ENCODE results near the gene PKIG.

The PKIG gene

DNA sequence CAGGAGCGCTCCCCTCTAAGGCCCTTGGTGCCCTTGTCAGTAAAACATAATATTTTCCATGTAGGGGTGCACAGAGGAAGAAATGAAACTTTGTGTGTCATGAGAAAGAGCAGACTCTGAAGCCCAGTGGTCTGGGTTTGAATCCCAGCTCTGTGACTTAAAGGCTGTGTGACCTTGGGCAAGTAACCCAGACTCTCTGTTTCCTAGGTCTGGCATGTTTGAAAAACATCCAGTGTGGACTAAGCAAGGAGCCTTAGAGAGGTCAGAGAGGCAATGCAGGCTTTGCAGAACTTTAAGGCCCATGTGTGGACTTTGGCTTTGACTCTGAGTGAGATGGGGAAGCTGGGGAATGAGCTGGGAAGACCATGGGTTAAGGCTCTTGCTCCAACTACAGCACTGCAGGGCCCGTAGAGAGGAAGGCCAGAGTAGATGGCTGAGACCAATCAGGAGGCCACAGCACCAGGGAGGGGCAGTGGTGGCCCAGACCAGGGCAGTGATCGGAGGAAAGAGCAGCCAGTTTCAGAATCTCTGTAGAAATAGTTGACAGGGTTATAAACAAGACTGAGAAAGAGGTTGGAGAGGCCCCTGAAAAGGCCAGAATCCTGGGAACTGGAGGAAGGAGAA is 50.9 kb downstream of the PKIG start:
- H3K36me3 ChIP-seq (ENCODE audit: control insufficient read depth, insufficient read depth, low read length, severe bottlenecking), result peaks cover 27% of the 10 kb centered on the region
- no peak overlapping the region for H3K4me3 ChIP-seq (ENCODE audit: low read length)
- DNase-seq (ENCODE audit: low read depth), result no peak
- peak overlapping the region; percentile 55 for H3K9ac ChIP-seq (ENCODE audit: low read length)
- no peaks in the 10 kb centered on the region for H3K9me3 ChIP-seq (ENCODE audit: control insufficient read depth, low read length)
- peaks cover 34% of the 10 kb centered on the region for H3K4me1 ChIP-seq (ENCODE audit: control insufficient read depth, insufficient read depth, low read length)
- H3K27me3 ChIP-seq (replicated peaks; ENCODE audit: control insufficient read depth, insufficient read depth, low read length), result no peaks in the 10 kb centered on the region

DNA sequence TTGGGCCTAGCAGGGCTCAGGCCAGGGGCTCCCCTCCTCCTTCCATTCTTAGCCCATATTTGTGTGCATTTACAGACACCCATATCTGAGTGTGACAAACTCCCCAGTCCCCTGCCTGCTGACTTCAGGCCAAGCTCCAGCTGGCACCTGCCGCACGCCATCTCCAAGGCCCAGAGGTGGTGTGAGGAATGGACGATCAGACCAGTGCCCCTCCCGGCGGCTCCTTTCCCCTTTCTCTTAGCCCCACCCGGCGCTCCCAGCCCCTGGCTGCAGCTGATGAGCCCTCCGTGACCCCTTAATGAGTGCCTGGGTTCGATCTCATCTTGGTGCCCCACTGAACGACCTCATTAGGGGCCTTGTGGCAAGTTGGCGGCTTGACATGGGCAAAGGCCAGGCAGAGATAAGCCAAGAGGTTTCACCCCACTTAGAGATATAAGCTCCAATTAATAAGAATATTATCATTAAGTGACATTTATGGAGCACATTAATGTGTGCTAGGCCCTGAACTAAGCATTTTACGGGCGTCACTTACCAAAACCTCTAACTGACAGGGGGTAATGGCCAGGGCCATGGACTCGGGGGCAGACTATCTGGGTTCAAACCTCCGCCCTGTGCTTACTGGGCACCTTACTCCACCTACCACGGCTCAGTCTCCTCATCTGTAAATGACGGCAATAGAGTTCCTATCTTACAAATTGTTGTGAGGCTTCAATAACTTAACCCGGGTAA is 51.7 kb downstream of the PKIG start:
- no peaks in the 10 kb centered on the region for H3K27me3 ChIP-seq (replicated peaks; ENCODE audit: control insufficient read depth, insufficient read depth, low read length)
- peaks cover 22% of the 10 kb centered on the region for H3K36me3 ChIP-seq (ENCODE audit: control insufficient read depth, insufficient read depth, low read length, severe bottlenecking)
- H3K9ac ChIP-seq (ENCODE audit: low read length), result peak overlapping the region; percentile 55
- H3K4me1 ChIP-seq (ENCODE audit: control insufficient read depth, insufficient read depth, low read length), result peaks cover 34% of the 10 kb centered on the region
- no peaks in the 10 kb centered on the region for H3K9me3 ChIP-seq (ENCODE audit: control insufficient read depth, low read length)
- no peak overlapping the region for H3K4me3 ChIP-seq (ENCODE audit: low read length)
- DNase-seq (ENCODE audit: low read depth), result no peak

DNA sequence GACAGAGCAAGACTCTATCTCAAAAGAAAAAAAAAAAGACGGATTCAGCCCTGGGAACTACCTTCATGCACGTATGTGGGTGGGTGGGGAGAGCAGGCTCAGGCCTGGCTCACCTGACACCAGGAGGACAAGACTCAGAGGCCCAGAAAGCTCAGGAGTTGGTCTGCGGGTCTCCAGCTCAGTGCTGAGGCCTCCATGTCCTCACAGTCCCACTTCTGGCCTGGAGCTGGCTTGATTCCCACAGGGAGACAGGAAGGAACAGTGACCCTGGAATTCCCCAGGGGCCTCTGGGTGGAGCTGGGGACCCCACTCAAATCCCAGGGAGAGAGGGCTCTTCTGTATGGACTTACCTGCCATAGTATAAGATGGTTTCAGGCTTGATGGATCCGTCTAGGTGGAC is 53.5 kb downstream of the PKIG start:
- Histone ChIP-seq H3K9ac (ENCODE audit: low read length) (no peak overlapping the region), H3K27me3 (replicated peaks; ENCODE audit: control insufficient read depth, insufficient read depth, low read length) (no peaks in the 10 kb centered on the region), H3K36me3 (ENCODE audit: control insufficient read depth, insufficient read depth, low read length, severe bottlenecking) (peaks cover 22% of the 10 kb centered on the region), H3K4me3 (ENCODE audit: low read length) (no peak overlapping the region), H3K9me3 (ENCODE audit: control insufficient read depth, low read length) (no peaks in the 10 kb centered on the region), H3K4me1 (ENCODE audit: control insufficient read depth, insufficient read depth, low read length) (peaks cover 34% of the 10 kb centered on the region)
- DNase-seq (ENCODE audit: low read depth), result no peak

DNA sequence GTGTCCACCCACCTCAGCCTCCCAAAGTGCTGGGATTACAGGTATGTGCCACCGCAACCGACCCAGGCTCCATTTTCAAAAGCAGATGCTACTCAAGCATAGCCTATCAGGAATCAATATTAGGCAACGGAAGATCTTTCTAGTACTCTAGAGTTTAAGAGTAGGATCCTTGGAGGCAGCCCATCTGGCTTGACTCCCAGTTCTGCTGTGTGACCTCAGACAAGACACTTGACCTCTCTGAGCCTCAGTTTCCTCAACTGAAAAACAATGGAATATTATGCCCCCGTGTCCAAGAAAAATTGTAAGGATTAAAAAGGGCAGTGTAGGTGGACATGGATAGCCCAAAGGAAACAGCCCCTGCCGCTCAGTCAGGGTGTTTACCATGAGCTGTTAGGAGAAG is 54.7 kb downstream of the PKIG start:
- Histone ChIP-seq H3K9ac (ENCODE audit: low read length) (peak overlapping the region; percentile 19), H3K4me3 (ENCODE audit: low read length) (no peak overlapping the region), H3K9me3 (ENCODE audit: control insufficient read depth, low read length) (no peaks in the 10 kb centered on the region), H3K4me1 (ENCODE audit: control insufficient read depth, insufficient read depth, low read length) (peaks cover 42% of the 10 kb centered on the region), H3K27me3 (replicated peaks; ENCODE audit: control insufficient read depth, insufficient read depth, low read length) (no peaks in the 10 kb centered on the region), H3K36me3 (ENCODE audit: control insufficient read depth, insufficient read depth, low read length, severe bottlenecking) (peaks cover 22% of the 10 kb centered on the region)
- DNase-seq (ENCODE audit: low read depth), result no peak

DNA sequence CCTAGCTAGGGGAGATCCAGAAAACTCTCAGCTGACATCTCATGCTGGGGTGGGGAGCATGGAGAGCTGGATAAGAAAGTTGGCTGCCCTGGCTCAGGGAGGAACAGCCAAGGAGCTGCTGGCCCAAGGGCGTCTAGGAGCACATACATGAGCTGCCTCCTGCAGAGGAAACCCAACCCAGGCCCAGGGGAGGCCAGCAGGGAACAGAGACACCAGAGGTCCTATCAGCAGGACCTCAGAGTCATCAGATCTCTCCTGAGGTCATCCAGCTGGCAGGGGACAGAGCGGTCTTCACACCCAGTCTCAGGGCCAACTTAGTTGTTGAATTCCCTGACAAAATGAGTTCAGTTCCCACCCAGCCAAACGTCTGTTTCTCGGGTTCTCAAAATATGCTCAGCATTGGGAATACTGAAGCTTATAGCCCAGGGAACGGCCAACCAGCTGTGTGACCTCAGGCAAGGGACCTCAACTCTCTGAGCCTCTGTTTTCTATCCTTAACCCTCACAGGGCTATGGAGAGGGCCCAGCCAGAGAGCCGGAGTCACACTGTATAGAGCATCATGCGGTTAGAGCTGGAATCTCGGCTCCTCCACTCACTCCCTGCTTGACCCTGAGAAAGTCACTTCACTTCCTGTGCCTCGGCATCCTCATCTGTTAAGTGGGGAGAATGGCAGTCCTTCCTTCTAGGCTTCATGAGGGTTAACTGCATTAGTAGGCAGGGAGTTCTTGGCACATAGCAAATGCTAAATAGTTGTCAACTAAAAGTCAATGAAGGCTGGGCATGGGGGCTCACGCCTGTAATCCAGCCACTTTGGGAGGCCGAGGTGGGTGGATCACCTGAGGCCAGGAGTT is 55.4 kb downstream of the PKIG start:
- Histone ChIP-seq H3K36me3 (ENCODE audit: control insufficient read depth, insufficient read depth, low read length, severe bottlenecking) (peaks cover 22% of the 10 kb centered on the region), H3K9ac (ENCODE audit: low read length) (peak overlapping the region; percentile 19), H3K9me3 (ENCODE audit: control insufficient read depth, low read length) (no peaks in the 10 kb centered on the region), H3K4me1 (ENCODE audit: control insufficient read depth, insufficient read depth, low read length) (peaks cover 44% of the 10 kb centered on the region), H3K27me3 (replicated peaks; ENCODE audit: control insufficient read depth, insufficient read depth, low read length) (no peaks in the 10 kb centered on the region), H3K4me3 (ENCODE audit: low read length) (no peak overlapping the region)
- DNase-seq (ENCODE audit: low read depth), result no peak

DNA sequence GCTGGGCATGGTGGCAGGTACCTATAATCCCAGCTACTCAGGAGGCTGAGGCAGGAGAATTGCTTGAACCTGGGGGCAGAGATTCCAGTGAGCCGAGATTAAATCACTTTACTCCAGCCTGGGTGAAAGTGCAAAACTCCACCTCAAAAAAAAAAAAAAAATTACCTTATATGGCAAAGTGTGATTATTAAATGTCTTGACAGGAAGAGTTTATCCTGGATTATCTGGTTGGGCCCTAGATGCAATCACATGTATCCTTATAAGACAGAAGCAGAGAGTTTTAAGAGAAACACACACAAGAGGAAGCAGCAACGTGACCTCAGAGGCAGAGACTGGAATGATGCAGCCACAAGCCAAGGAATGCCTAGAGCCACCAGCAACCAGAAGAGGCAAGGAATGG is 58.1 kb downstream of the PKIG start:
- H3K9me3 ChIP-seq (ENCODE audit: control insufficient read depth, low read length), result no peaks in the 10 kb centered on the region
- H3K36me3 ChIP-seq (ENCODE audit: control insufficient read depth, insufficient read depth, low read length, severe bottlenecking), result peaks cover 4% of the 10 kb centered on the region
- no peak overlapping the region for H3K9ac ChIP-seq (ENCODE audit: low read length)
- no peak overlapping the region for H3K4me3 ChIP-seq (ENCODE audit: low read length)
- no peaks in the 10 kb centered on the region for H3K27me3 ChIP-seq (replicated peaks; ENCODE audit: control insufficient read depth, insufficient read depth, low read length)
- DNase-seq (ENCODE audit: low read depth), result no peak
- H3K4me1 ChIP-seq (ENCODE audit: control insufficient read depth, insufficient read depth, low read length), result peaks cover 42% of the 10 kb centered on the region

DNA sequence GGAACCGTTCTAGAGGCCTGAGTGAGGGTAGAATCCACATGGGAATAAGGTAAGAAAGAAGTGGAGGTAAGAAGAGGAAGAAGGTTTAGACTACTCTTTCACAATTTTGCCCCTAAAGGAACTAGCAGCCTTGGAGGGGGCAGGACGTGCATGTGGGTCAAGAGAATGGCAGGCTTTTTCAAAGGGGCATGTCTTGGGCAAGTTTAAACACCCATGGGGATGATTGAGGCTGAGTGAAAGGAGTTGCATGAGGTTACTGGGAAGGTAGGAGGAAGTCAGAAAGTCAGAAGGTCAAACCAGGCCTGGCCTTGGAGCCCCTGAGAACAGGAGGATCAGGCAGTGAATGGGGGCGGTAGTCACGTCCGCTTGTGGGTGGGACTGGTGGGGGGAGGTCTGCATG is 58.9 kb downstream of the PKIG start:
- Histone ChIP-seq H3K4me3 (ENCODE audit: low read length) (no peak overlapping the region), H3K36me3 (ENCODE audit: control insufficient read depth, insufficient read depth, low read length, severe bottlenecking) (no peaks in the 10 kb centered on the region), H3K9me3 (ENCODE audit: control insufficient read depth, low read length) (no peaks in the 10 kb centered on the region), H3K27me3 (replicated peaks; ENCODE audit: control insufficient read depth, insufficient read depth, low read length) (no peaks in the 10 kb centered on the region), H3K4me1 (ENCODE audit: control insufficient read depth, insufficient read depth, low read length) (peaks cover 42% of the 10 kb centered on the region), H3K9ac (ENCODE audit: low read length) (no peak overlapping the region)
- no peak for DNase-seq (ENCODE audit: low read depth)

DNA sequence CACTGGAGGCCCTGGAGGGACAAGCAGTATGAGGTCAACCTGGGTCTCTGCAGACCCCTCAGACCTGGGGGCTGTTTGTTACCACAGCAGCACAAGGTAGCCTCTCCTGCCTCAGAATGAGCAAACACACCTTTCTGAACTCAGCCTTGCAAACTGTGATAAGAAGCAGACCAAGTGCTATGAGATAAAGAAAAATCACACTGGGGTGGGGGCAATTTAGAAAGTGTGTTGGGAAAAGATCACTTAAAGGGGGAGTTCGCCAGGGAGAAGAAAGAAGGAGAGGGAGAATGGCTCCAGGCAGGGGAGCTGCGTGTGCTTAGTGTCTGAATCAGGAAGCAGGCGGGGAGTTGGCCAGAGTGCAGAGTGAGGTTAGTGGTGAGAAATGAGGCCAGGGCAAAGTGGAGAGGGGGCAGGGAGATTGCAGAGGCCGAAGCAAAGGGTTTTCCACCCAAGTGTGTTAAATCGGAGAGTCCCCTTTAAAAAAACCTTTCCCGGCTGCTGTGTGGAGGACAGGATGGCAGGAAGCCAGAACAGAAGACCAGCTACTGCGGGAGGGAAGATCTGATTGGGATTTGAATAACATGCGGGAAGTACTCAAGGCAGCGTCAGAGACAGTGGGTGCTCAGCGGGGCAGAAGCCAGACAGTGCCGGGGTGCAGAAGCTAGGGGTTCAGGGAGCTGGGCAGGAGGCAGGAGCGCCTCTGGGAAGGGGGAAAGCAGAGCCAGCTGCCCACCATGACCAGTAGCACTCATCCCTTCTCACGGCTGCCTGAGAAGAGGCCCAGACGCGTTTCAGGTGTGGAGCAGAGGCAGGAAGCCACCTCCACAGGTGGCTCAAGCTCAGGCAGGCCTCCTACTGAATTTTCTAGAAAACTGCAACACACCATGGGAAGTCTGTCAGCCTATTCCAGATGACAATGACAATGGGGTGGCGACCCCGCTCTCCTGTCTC is 60.1 kb downstream of the PKIG start:
- H3K4me1 ChIP-seq (ENCODE audit: control insufficient read depth, insufficient read depth, low read length), result peaks cover 36% of the 10 kb centered on the region
- H3K4me3 ChIP-seq (ENCODE audit: low read length), result peak overlapping the region; percentile 58
- no peaks in the 10 kb centered on the region for H3K36me3 ChIP-seq (ENCODE audit: control insufficient read depth, insufficient read depth, low read length, severe bottlenecking)

DNA sequence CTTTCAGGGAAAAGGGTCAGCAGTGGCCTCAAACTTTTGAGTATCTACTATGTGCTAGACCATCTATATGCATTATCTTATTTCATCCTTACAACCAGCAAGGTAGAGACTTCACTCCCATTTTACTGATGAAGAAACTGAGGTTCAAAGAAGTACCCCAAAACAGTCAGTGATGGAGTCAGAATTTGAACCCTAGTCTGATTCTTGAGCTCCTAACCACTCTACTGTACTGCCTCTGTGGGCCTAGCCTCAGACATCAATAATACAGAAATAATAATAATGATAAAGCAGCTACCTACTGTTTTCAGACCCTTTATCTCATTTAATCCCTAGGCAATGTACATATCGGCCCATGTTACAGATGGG is 60.8 kb downstream of the PKIG start:
- Histone ChIP-seq H3K9ac (ENCODE audit: low read length) (peak overlapping the region; percentile 83), H3K27me3 (replicated peaks; ENCODE audit: control insufficient read depth, insufficient read depth, low read length) (no peaks in the 10 kb centered on the region), H3K4me3 (ENCODE audit: low read length) (peak overlapping the region; percentile 58), H3K36me3 (ENCODE audit: control insufficient read depth, insufficient read depth, low read length, severe bottlenecking) (no peaks in the 10 kb centered on the region), H3K9me3 (ENCODE audit: control insufficient read depth, low read length) (no peaks in the 10 kb centered on the region), H3K4me1 (ENCODE audit: control insufficient read depth, insufficient read depth, low read length) (peaks cover 32% of the 10 kb centered on the region)
- DNase-seq (ENCODE audit: low read depth), result no peak

More for the DNA sequence above, 60.1 kb downstream of the PKIG start:
- Histone ChIP-seq H3K27me3 (replicated peaks; ENCODE audit: control insufficient read depth, insufficient read depth, low read length) (no peaks in the 10 kb centered on the region), H3K9ac (ENCODE audit: low read length) (peak overlapping the region; percentile 83), H3K9me3 (ENCODE audit: control insufficient read depth, low read length) (no peaks in the 10 kb centered on the region)
- peak; percentile 65 for DNase-seq (ENCODE audit: low read depth)

DNA sequence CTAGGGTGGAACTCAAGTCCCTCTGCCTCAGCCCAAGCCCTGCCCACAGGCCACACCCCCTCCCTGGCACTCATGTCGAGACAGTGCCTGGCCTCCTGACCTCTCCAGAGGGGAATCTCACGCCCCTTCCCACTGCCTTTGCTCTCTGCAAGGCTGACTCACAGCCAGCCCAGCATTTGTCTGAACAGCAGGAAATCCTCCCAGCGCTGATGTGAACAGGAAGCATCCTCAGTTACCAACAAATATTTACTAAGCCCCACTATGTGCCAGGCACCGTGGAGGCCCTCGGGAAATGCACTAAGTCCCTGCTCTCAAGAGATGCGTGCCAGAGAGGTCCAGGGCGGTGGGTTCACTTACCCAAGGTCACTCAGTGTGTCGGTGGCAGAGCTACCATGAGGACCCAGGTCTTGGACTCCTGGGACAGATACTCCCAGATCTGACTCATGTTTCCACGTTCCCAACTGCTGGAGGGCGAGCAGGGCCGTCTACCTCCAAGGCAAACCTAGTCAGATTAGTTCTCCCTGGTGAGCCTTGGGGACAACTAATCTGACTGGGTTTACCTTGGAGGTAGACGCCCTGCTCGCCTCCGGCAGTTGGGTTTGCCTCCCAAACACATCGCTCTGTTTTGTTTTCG is 61.3 kb downstream of the PKIG start:
- H3K4me3 ChIP-seq (ENCODE audit: low read length), result no peak overlapping the region
- no peaks in the 10 kb centered on the region for H3K9me3 ChIP-seq (ENCODE audit: control insufficient read depth, low read length)
- peaks cover 32% of the 10 kb centered on the region for H3K4me1 ChIP-seq (ENCODE audit: control insufficient read depth, insufficient read depth, low read length)
- peak; percentile 50 for DNase-seq (ENCODE audit: low read depth)
- no peaks in the 10 kb centered on the region for H3K27me3 ChIP-seq (replicated peaks; ENCODE audit: control insufficient read depth, insufficient read depth, low read length)
- H3K9ac ChIP-seq (ENCODE audit: low read length), result no peak overlapping the region
- H3K36me3 ChIP-seq (ENCODE audit: control insufficient read depth, insufficient read depth, low read length, severe bottlenecking), result no peaks in the 10 kb centered on the region

Measured in adipocyte (in vitro differentiated cells).